ENCODE results near the gene UFL1. TPM values are rescaled to one million over a fixed set of nuclear protein-coding genes. Genes with fewer than 3 reads are reported as not detected.

UFL1 gene
- total RNA-seq, 1 experiment from 2014 or later: 12.7 TPM

DNA sequence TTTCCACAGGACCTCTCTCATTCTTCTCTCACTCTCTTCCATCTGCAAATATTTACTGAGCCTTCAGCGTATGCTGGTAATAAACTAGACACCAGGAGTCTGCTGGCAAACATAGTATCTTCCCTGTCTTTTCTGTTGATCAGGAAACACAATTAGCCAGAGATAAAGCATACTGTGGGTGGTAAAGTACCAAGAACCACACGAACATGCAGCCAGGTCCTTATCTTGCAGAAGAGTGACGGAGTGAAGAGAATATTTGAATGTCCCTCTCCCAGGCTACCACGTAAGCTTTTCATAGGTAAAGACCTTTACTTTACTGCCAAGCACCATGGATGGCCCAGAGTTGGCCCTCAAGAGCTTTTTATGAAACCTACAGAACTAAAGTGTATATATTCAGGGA, 54.6 kb downstream of the UFL1 start:
- Histone ChIP-seq H3K4me2 (ENCODE audit: insufficient read depth, insufficient read length, low read length) (no peak overlapping the region), H3K9ac (ENCODE audit: extremely low read depth, insufficient read length, low read length) (no peak overlapping the region), H3K27ac (ENCODE audit: insufficient read length, low read depth, low read length) (no peak overlapping the region), H2BK5ac (ENCODE audit: insufficient read length, low read length) (no peak overlapping the region), H2BK20ac (ENCODE audit: low read depth, low read length, poor library complexity, severe bottlenecking) (no peak overlapping the region), H4K20me1 (ENCODE audit: control insufficient read depth, insufficient read depth, insufficient read length) (no peaks in the 10 kb centered on the region), H3K79me2 (ENCODE audit: insufficient read depth, low read length) (no peaks in the 10 kb centered on the region), H2BK12ac (ENCODE audit: insufficient read length, low read depth, low read length) (no peak overlapping the region), H3K4me1 (ENCODE audit: insufficient read depth, low read length) (no peaks in the 10 kb centered on the region), H3K4ac (ENCODE audit: low read depth, low read length) (no peak overlapping the region), H3K14ac (ENCODE audit: insufficient read depth, low read length) (no peak overlapping the region), H3K23me2 (ENCODE audit: insufficient read length, low read depth, low read length, poor library complexity, severe bottlenecking) (no peaks in the 10 kb centered on the region), H2BK120ac (ENCODE audit: low read depth, low read length, poor library complexity, severe bottlenecking) (no peak overlapping the region), H2AK5ac (ENCODE audit: insufficient read length, low read length) (no peak overlapping the region), H3T11ph (ENCODE audit: low read length) (no peak overlapping the region), H3K27me3 (ENCODE audit: insufficient read depth, low read length) (no peaks in the 10 kb centered on the region), H3K79me1 (ENCODE audit: insufficient read depth, low read depth, low read length, poor library complexity, severe bottlenecking) (no peaks in the 10 kb centered on the region), H4K91ac (ENCODE audit: insufficient read length, low read depth, low read length) (no peak overlapping the region), H4K5ac (ENCODE audit: insufficient read length, low read depth, low read length) (no peak overlapping the region), H2AFZ (ENCODE audit: low read length) (no peak overlapping the region), H4K8ac (replicated peaks; ENCODE audit: insufficient read length, low read depth, low read length) (no peak overlapping the region), H2BK15ac (ENCODE audit: low read depth, low read length) (no peak overlapping the region), H3K18ac (ENCODE audit: insufficient read length, low read depth, low read length) (no peak overlapping the region), H3K9me3 (ENCODE audit: control insufficient read depth, low read depth, low read length) (no peaks in the 10 kb centered on the region), H3K56ac (ENCODE audit: insufficient read length, low read depth, low read length) (no peak overlapping the region), H3K23ac (ENCODE audit: insufficient read length, low read depth, low read length) (no peak overlapping the region)
- Mint-ChIP-seq H3K27me3 (ENCODE audit: low read depth) (no peaks in the 10 kb centered on the region), H3K4me3 (no peak overlapping the region), H3K36me3 (ENCODE audit: insufficient read depth in 1 of 3, low read depth in 3 of 3) (peaks cover 0 to 1% (median 0%) of the 10 kb centered on the region in 3 experiments; a peak in 2 of 7 replicates), H3K9me3 (peaks cover 0 to 4% of the 10 kb centered on the region in 2 experiments; a peak in 4 of 5 replicates), H3K27ac (no peak overlapping the region; a peak in 1 of 7 replicates), H3K4me1 (no peaks in the 10 kb centered on the region)
- no CpG with 5 or more reads among the region's 4 CpGs for WGBS (ENCODE audit: extremely low coverage, insufficient read length, low lambda C conversion rate)
- no peak for DNase-seq
- TF ChIP-seq, protein P1, sequence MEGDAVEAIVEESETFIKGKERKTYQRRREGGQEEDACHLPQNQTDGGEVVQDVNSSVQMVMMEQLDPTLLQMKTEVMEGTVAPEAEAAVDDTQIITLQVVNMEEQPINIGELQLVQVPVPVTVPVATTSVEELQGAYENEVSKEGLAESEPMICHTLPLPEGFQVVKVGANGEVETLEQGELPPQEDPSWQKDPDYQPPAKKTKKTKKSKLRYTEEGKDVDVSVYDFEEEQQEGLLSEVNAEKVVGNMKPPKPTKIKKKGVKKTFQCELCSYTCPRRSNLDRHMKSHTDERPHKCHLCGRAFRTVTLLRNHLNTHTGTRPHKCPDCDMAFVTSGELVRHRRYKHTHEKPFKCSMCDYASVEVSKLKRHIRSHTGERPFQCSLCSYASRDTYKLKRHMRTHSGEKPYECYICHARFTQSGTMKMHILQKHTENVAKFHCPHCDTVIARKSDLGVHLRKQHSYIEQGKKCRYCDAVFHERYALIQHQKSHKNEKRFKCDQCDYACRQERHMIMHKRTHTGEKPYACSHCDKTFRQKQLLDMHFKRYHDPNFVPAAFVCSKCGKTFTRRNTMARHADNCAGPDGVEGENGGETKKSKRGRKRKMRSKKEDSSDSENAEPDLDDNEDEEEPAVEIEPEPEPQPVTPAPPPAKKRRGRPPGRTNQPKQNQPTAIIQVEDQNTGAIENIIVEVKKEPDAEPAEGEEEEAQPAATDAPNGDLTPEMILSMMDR (conservative IDR thresholded peaks at IDR 0.05): no peak
